H1 (cell line): Measurements from ENCODE around the gene ZFYVE21. TPM values are rescaled to one million over a fixed set of nuclear protein-coding genes. Genes with fewer than 3 reads are reported as not detected.
A peak's percentile ranks its signal among the peaks of the same experiment; 100 is the strongest.

ENCODE experiments used
- JUND ChIP-seq: IDR thresholded peaks from 2 replicates; pipeline ENCODE4 v1.6.1; 2011; ENCODE audit warnings: mild to moderate bottlenecking, improper control_type of control experiment, low read length
- SP2 ChIP-seq: IDR thresholded peaks from 2 replicates; pipeline ENCODE4 v1.6.1; 2012; ENCODE audit warnings: mild to moderate bottlenecking, low read length, inconsistent platforms
- polyA plus RNA-seq, 7 experiments: library from polyadenylated mRNA; depleted of rRNA in 3 of 7; stranded (reverse) in 5 of 7; unstranded in 2 of 7; fragments of >200 nt in 5 of 7; fragments of 200-250 nt in 2 of 7; gene quantifications; 1 replicate in 5 of 7; 2 replicates in 1 of 7; 4 replicates in 1 of 7; pipeline versions ENCODE4 v1.2.1 to v1.2.3, GENCODE V29; 2011 to 2013; ENCODE audit warnings: missing spikeins in 2 of 7, mixed read lengths in 2 of 7
- total RNA-seq: library from RNA; stranded (reverse); fragmentation: NEBNext Ultra II Directional; extraction: Animal tissue kit (Norgen Biotek cat#: 25700); gene quantifications from 2 replicates; pipeline ENCODE4 v1.2.1, GENCODE V29; 2021
- TF ChIP-seq, protein P1 (sequence below), 3 experiments: IDR thresholded peaks; 1 replicate in 2 of 3; 2 replicates in 1 of 3; pipeline versions ENCODE4 v1.5.1 to v1.6.1; 2011; ENCODE audit warnings: low read length in 3 of 3, mild to moderate bottlenecking in 3 of 3, inconsistent platforms in 2 of 3, low read depth in 1 of 3, moderate library complexity in 1 of 3; ENCODE audit not compliant: insufficient read depth in 1 of 3; ENCODE audit errors: control extremely low read depth in 1 of 3

ZFYVE21 gene
- total and polyA plus RNA-seq, 2 of the 8 experiments (the other 6 are each of a cell fraction or from before 2014, with no cell fraction given) = 53.4 to 127 TPM

DNA sequence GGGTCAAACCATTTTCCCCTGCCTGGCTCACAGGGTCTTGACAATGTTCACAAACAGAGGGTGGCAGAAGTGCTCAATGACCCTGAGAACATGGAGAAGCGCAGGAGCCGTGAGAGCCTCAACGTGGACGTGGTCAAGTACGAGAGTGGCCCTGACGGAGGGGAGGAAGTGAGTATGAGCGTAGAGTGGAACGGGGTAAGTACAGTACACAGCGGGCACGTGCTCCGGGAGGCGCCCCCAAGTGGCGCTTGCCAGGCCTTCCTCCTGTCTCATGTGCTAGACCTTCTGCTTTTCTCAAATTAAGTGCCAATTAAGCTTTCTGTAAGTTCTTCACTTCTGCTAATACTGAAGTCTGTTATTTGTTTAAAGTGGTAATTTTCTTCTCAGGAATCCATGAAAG lies 36.3 kb upstream of the ZFYVE21 start (continued):
- TF ChIP-seq, protein P1, sequence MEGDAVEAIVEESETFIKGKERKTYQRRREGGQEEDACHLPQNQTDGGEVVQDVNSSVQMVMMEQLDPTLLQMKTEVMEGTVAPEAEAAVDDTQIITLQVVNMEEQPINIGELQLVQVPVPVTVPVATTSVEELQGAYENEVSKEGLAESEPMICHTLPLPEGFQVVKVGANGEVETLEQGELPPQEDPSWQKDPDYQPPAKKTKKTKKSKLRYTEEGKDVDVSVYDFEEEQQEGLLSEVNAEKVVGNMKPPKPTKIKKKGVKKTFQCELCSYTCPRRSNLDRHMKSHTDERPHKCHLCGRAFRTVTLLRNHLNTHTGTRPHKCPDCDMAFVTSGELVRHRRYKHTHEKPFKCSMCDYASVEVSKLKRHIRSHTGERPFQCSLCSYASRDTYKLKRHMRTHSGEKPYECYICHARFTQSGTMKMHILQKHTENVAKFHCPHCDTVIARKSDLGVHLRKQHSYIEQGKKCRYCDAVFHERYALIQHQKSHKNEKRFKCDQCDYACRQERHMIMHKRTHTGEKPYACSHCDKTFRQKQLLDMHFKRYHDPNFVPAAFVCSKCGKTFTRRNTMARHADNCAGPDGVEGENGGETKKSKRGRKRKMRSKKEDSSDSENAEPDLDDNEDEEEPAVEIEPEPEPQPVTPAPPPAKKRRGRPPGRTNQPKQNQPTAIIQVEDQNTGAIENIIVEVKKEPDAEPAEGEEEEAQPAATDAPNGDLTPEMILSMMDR (IDR thresholded peaks at IDR 0.05; ENCODE audit: control extremely low read depth in 1 of 3, insufficient read depth in 1 of 3, low read depth in 1 of 3, low read length in 3 of 3) = peak; percentile 55 to 81 (median 74); a peak in 3 of 4 replicates
- no peak for TF ChIP-seq JUND
- TF ChIP-seq SP2 = no peak
